ENCODE results near the gene THRB. TPM values are rescaled to one million over a fixed set of nuclear protein-coding genes. Genes with fewer than 3 reads are reported as not detected.

THRB gene
- polyA plus RNA-seq, 2 of the 4 experiments (the other 2 are of a cell fraction) = 2.0 to 2.3 TPM

- no peak for TF ChIP-seq CTCF (IDR thresholded peaks at IDR 0.05)
Measured at GRCh38 chr3:24272408-24272807, 222.2 kb downstream of the THRB start (continued).

GRCh38 chr3:24271228-24271627, 223.4 kb downstream of the THRB start:
- peaks cover 22% of the 10 kb centered on the region for H3K4me1 ChIP-seq
- TF ChIP-seq FOSL2 (IDR thresholded peaks at IDR 0.05) = no peak
- TF ChIP-seq FOSL2 (CRISPR knock-in tag; IDR thresholded peaks at IDR 0.05) = no peak
- no peak for TF ChIP-seq BCL3 (IDR thresholded peaks at IDR 0.05)
- no peak for TF ChIP-seq RAD21 (conservative IDR thresholded peaks at IDR 0.05 in 1 of 2, IDR thresholded peaks at IDR 0.05 in 1 of 2)
- CTCF ChIA-PET = interaction anchor here (0.9 to 1.7 kb wide), 2 partner anchors 226 to 412 kb away, joined by 4 read pairs; no protein-coding TSS in a partner anchor
- H3K27ac ChIP-seq = no peak overlapping the region
- H3K4me2 ChIP-seq = no peak overlapping the region
- no peak overlapping the region for H3K4me3 ChIP-seq
- no peak for DNase-seq (ENCODE audit: low read depth in 1 of 2, low spot score in 1 of 2)
- 63% methylated on average over 3 of the region's 3 CpGs for WGBS (ENCODE audit: missing lambda C conversion rate)
- no peak for FAIRE-seq
- no peaks in the 10 kb centered on the region for H3K9me3 ChIP-seq
- ATAC-seq = no peak
- POLR2A ChIA-PET = no interaction called here

- FAIRE-seq (no peak), DNase-seq (ENCODE audit: low read depth in 1 of 2, low spot score in 1 of 2) (no peak), ATAC-seq (no peak)
- CTCF ChIA-PET = interaction anchor here (0.7 to 1.7 kb wide), 3 partner anchors 16 to 250 kb away, joined by 3 to 4 read pairs (median 3); no protein-coding TSS in a partner anchor
- 40% methylated on average over 1 of the region's 1 CpG for WGBS (ENCODE audit: missing lambda C conversion rate)
- Histone ChIP-seq H3K4me2 (no peak overlapping the region), H3K4me1 (peaks cover 22% of the 10 kb centered on the region), H3K9me3 (no peaks in the 10 kb centered on the region), H3K27ac (no peak overlapping the region), H3K4me3 (no peak overlapping the region)
- TF ChIP-seq USF2 (IDR thresholded peaks at IDR 0.05) (no peak), TP53 (CRISPR knock-in tag; IDR thresholded peaks at IDR 0.05) (no peak), KDM5A (IDR thresholded peaks at IDR 0.05) (no peak), FOSL2 (IDR thresholded peaks at IDR 0.05) (no peak), FOSL2 (CRISPR knock-in tag; IDR thresholded peaks at IDR 0.05) (no peak), SREBF2 (IDR thresholded peaks at IDR 0.05) (no peak), TFCP2L1 (CRISPR knock-in tag; IDR thresholded peaks at IDR 0.05) (no peak), NPAS2 (CRISPR knock-in tag; IDR thresholded peaks at IDR 0.05; ENCODE audit: borderline replicate concordance) (no peak), E2F6 (IDR thresholded peaks at IDR 0.05; ENCODE audit: borderline replicate concordance, low read depth) (no peak), CEBPB (IDR thresholded peaks at IDR 0.05) (no peak), KDM1A (IDR thresholded peaks at IDR 0.05; ENCODE audit: low read depth) (no peak), EHF (CRISPR knock-in tag; IDR thresholded peaks at IDR 0.05) (no peak), ESRRA (IDR thresholded peaks at IDR 0.05; ENCODE audit: borderline replicate concordance, low read length) (no peak), RFX5 (IDR thresholded peaks at IDR 0.05) (no peak), HEYL (CRISPR knock-in tag; IDR thresholded peaks at IDR 0.05) (no peak), CHD4 (IDR thresholded peaks at IDR 0.05; ENCODE audit: borderline replicate concordance) (no peak)
- POLR2A ChIA-PET = no interaction called here
Measured at GRCh38 chr3:24270744-24271143, 223.9 kb downstream of the THRB start.
